ENCODE results near the gene CHN2.

CHN2 gene

GRCh38 chr7:29414216-29414615 lies 219.6 kb downstream of the CHN2 start:
- POLR2A ChIA-PET = interaction anchor here (0.6 kb wide), 1 partner anchor 1063 kb away, joined by 3 read pairs; no protein-coding TSS in a partner anchor
- no peak for DNase-seq (ENCODE audit: extremely low spot score)
- TF ChIP-seq CTCF (IDR thresholded peaks at IDR 0.05; ENCODE audit: control extremely low read depth, extremely low read depth, low read depth, missing control alignments) = no peak
- CTCF ChIA-PET = interaction anchor here (1.0 to 4.5 kb wide), 5 partner anchors 21 to 492 kb away, joined by 3 to 20 read pairs (median 5); no protein-coding TSS in a partner anchor

DNA sequence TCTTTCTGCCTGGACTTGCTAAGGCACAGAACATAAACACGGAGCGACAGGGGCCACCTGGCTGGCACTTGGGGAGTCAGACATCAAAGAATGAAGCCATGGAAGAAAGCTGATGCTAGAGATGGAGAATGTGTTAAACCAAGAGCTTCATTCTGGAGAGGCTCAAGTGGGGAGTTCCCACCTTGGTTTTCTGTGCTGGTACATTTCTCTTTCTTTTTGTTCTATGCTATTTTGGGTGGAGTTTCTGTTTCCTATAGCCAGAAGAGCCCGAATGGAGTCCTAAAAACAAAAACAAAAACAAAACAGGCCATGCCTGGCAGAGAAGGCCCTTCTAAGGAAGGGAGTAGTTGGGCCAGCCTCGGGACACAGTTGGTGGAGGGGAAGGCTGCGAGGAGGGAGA lies 220.6 kb downstream of the CHN2 start:
- CTCF ChIA-PET = interaction anchor here (1.3 to 4.5 kb wide), 5 partner anchors 20 to 493 kb away, joined by 3 to 20 read pairs (median 3); no protein-coding TSS in a partner anchor
- POLR2A ChIA-PET = no interaction called here
- TF ChIP-seq CTCF (IDR thresholded peaks at IDR 0.05; ENCODE audit: control extremely low read depth, extremely low read depth, low read depth, missing control alignments) = no peak
- DNase-seq (ENCODE audit: extremely low spot score) = no peak

DNA sequence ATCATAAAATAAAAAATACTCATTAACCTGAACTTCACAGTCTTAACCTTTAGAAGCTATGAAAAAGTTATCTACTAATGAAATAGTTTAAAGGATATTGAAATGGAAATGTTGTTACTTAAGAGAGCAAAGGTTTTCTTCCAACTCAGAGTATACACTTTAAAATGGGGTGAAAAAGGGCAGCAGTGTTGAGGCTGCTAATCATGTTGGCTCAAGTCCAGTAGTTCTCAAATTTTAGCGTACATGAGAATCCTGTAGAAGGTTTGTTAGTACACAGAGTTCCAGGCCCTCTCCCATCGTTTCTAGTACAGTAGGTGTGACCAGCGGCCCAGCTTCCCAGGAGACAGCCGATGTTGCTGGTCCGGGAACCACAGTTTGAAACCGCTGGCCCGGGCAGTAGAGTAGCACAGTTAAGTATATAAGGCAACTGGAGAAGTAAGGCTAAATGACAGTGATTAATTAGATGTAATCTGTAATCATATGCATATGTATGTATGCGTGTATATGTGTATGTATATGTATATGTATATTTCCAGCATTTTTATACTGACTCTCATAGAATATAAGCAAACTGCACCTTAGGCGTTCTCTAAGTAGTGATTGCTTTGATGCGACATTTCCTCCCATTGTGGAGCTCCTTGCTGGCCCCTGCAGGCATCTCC lies 221.8 kb downstream of the CHN2 start:
- no peak for TF ChIP-seq CTCF (IDR thresholded peaks at IDR 0.05; ENCODE audit: control extremely low read depth, extremely low read depth, low read depth, missing control alignments)
- CTCF ChIA-PET = interaction anchor here (1.4 to 4.5 kb wide), 2 partner anchors 227 to 494 kb away, joined by 3 to 20 read pairs; no protein-coding TSS in a partner anchor
- no peak for DNase-seq (ENCODE audit: extremely low spot score)
- POLR2A ChIA-PET = no interaction called here

GRCh38 chr7:29416938-29417305 lies 222.3 kb downstream of the CHN2 start:
- TF ChIP-seq CTCF (IDR thresholded peaks at IDR 0.05; ENCODE audit: control extremely low read depth, extremely low read depth, low read depth, missing control alignments) = no peak
- DNase-seq (ENCODE audit: extremely low spot score) = no peak
- CTCF ChIA-PET = interaction anchor here (1.4 to 4.5 kb wide), 3 partner anchors 8 to 495 kb away, joined by 3 to 20 read pairs (median 12); no protein-coding TSS in a partner anchor
- POLR2A ChIA-PET = no interaction called here

- no peak for DNase-seq (ENCODE audit: extremely low spot score)
- no peak for TF ChIP-seq CTCF (IDR thresholded peaks at IDR 0.05; ENCODE audit: control extremely low read depth, extremely low read depth, low read depth, missing control alignments)
- CTCF ChIA-PET = interaction anchor here (1.3 to 1.9 kb wide), 3 partner anchors 9 to 228 kb away, joined by 3 to 12 read pairs (median 3); no protein-coding TSS in a partner anchor
- POLR2A ChIA-PET = no interaction called here
Observed at GRCh38 chr7:29418056-29418455, 223.5 kb downstream of the CHN2 start.

GRCh38 chr7:29418651-29419050 lies 224.1 kb downstream of the CHN2 start:
- TF ChIP-seq CTCF (IDR thresholded peaks at IDR 0.05; ENCODE audit: control extremely low read depth, extremely low read depth, low read depth, missing control alignments) = no peak
- no peak for DNase-seq (ENCODE audit: extremely low spot score)
- CTCF ChIA-PET = interaction anchor here (1.3 to 1.9 kb wide), 3 partner anchors 10 to 228 kb away, joined by 3 to 12 read pairs (median 3); no protein-coding TSS in a partner anchor
- POLR2A ChIA-PET = no interaction called here

Measured in GM10248 (cell line).